GM18519 (cell line): ENCODE data around the gene HCN3.
"Not testable (repeated sequence)": the region's sequence is repeated elsewhere in the genome, so short reads cannot be mapped to it uniquely, and the experiment has no call there.

Experiments used
- ATAC-seq: cut with Tn5 transposase; IDR thresholded peaks from one replicate; pipeline ENCODE4 v1.9.1; 2021; ENCODE audit warnings: mild to moderate bottlenecking, moderate library complexity; ENCODE audit not compliant: unreplicated experiment, low FRiP score

Gene HCN3

GRCh38 chr1:155279268-155279667 lies 2.0 kb downstream of the HCN3 start:
- no peak for ATAC-seq

- ATAC-seq = no peak
Measured at GRCh38 chr1:155282488-155283091, 5.3 kb downstream of the HCN3 start.

GRCh38 chr1:155284476-155284875 lies 7.2 kb downstream of the HCN3 start:
- no peak for ATAC-seq

- ATAC-seq = no peak
Measured at GRCh38 chr1:155285063-155285462, 7.8 kb downstream of the HCN3 start.

GRCh38 chr1:155285631-155286044 lies 8.4 kb downstream of the HCN3 start:
- no peak for ATAC-seq

GRCh38 chr1:155286544-155286943 lies 9.3 kb downstream of the HCN3 start:
- ATAC-seq = no peak

GRCh38 chr1:155287987-155288543 lies 10.8 kb downstream of the HCN3 start:
- no peak for ATAC-seq

- not testable (repeated sequence) for ATAC-seq
Measured at GRCh38 chr1:155291006-155291405, 13.7 kb downstream of the HCN3 start.

- no peak for ATAC-seq
Measured at GRCh38 chr1:155293086-155293749, 16.0 kb downstream of the HCN3 start.

GRCh38 chr1:155294520-155295182 lies 17.4 kb downstream of the HCN3 start:
- no peak for ATAC-seq

- no peak for ATAC-seq
Measured at GRCh38 chr1:155295183-155295941, 18.1 kb downstream of the HCN3 start.

GRCh38 chr1:155295942-155296267 lies 18.6 kb downstream of the HCN3 start:
- no peak for ATAC-seq

- no peak for ATAC-seq
Measured at GRCh38 chr1:155296661-155297060, 19.4 kb downstream of the HCN3 start.

GRCh38 chr1:155297384-155297783 lies 20.1 kb downstream of the HCN3 start:
- ATAC-seq = no peak

- ATAC-seq = no peak
Measured at GRCh38 chr1:155300024-155300423, 22.8 kb downstream of the HCN3 start.

GRCh38 chr1:155300553-155301329 lies 23.5 kb downstream of the HCN3 start:
- ATAC-seq = no peak

GRCh38 chr1:155301342-155301841 lies 24.1 kb downstream of the HCN3 start, which contains the start of gene PKLR:
TSS of gene PKLR (minus strand) at chr1:155301438. CDS start at chr1:155301395, 43 bp downstream.
- ATAC-seq = no peak

- no peak for ATAC-seq
Measured at GRCh38 chr1:155304558-155305063, 27.3 kb downstream of the HCN3 start.

- ATAC-seq = no peak
Measured at GRCh38 chr1:155305881-155306391, 28.7 kb downstream of the HCN3 start.
